ENCODE results near the gene ITGAX.

DNA sequence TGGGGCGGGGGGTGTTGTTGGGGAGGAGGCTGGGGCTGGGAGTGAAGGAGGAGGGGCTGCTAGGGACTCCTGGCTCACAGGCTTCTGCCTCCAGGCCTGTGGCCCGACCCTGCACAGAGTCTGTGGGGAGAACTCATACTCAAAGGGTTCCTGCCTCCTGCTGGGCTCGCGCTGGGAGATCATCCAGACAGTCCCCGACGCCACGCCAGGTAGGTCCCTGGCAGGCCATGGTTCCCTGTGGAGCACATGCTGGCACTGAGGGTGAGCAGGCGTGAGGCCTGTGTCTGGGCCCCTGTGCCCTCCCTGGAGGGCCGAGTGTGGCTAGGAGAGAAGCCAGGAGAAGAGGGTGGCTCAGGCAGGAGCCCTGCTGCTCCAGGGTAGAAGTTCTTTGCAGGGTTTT lies 42.7 kb downstream of the ITGAX start:
- TF ChIP-seq POLR2A (IDR thresholded peaks at IDR 0.05; ENCODE audit: low read length): no peak
- no peak for TF ChIP-seq GATA1 (IDR thresholded peaks at IDR 0.05; ENCODE audit: low read depth, low read length)
